Measurements from ENCODE around the gene ZNF19. TPM values are rescaled to one million over a fixed set of nuclear protein-coding genes. Genes with fewer than 3 reads are reported as not detected.
A peak's percentile ranks its signal among the peaks of the same experiment; 100 is the strongest.

The ZNF19 gene
- total and polyA plus RNA-seq, 4 donors = 0.73 to 2.7 (median 1.9) TPM

DNA sequence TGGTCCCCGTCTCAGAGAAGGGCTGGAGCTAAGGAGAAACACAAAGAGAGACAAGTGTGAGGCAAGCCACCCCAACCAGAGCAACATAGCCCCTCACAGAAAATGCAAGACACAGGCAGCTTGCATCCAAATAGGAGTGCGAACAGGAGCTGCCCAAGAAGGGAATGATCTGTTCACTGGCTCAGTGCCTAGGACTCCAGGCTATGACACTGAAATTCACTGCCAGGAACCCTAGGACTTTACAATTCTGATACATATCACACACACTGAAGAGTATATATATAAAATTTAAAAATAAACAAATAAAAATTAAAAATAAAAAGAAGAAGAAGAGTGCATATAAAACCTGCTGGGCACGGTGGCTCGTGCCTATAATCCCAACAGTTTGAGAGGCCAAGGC lies 32.3 kb downstream of the ZNF19 start:
- WGBS = 98% methylated on average over 4 of the region's 4 CpGs
- TF ChIP-seq JUND (IDR thresholded peaks at IDR 0.05) (no peak), TAF1 (conservative IDR thresholded peaks at IDR 0.05) (no peak), HNF4A (conservative IDR thresholded peaks at IDR 0.05) (no peak), NR2F2 (IDR thresholded peaks at IDR 0.05) (no peak), RAD21 (IDR thresholded peaks at IDR 0.05) (no peak), SP1 (IDR thresholded peaks at IDR 0.05) (no peak), EGR1 (IDR thresholded peaks at IDR 0.05; ENCODE audit: low read depth in 2 of 2) (no peak), YY1 (IDR thresholded peaks at IDR 0.05) (no peak)
- TF ChIP-seq, protein P1, sequence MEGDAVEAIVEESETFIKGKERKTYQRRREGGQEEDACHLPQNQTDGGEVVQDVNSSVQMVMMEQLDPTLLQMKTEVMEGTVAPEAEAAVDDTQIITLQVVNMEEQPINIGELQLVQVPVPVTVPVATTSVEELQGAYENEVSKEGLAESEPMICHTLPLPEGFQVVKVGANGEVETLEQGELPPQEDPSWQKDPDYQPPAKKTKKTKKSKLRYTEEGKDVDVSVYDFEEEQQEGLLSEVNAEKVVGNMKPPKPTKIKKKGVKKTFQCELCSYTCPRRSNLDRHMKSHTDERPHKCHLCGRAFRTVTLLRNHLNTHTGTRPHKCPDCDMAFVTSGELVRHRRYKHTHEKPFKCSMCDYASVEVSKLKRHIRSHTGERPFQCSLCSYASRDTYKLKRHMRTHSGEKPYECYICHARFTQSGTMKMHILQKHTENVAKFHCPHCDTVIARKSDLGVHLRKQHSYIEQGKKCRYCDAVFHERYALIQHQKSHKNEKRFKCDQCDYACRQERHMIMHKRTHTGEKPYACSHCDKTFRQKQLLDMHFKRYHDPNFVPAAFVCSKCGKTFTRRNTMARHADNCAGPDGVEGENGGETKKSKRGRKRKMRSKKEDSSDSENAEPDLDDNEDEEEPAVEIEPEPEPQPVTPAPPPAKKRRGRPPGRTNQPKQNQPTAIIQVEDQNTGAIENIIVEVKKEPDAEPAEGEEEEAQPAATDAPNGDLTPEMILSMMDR (IDR thresholded peaks at IDR 0.05; ENCODE audit: low read depth, low read length, missing input control) = no peak
- TF ChIP-seq, protein P2, sequence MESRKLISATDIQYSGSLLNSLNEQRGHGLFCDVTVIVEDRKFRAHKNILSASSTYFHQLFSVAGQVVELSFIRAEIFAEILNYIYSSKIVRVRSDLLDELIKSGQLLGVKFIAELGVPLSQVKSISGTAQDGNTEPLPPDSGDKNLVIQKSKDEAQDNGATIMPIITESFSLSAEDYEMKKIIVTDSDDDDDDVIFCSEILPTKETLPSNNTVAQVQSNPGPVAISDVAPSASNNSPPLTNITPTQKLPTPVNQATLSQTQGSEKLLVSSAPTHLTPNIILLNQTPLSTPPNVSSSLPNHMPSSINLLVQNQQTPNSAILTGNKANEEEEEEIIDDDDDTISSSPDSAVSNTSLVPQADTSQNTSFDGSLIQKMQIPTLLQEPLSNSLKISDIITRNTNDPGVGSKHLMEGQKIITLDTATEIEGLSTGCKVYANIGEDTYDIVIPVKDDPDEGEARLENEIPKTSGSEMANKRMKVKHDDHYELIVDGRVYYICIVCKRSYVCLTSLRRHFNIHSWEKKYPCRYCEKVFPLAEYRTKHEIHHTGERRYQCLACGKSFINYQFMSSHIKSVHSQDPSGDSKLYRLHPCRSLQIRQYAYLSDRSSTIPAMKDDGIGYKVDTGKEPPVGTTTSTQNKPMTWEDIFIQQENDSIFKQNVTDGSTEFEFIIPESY (IDR thresholded peaks at IDR 0.05) = no peak
- TF ChIP-seq, protein P3, sequence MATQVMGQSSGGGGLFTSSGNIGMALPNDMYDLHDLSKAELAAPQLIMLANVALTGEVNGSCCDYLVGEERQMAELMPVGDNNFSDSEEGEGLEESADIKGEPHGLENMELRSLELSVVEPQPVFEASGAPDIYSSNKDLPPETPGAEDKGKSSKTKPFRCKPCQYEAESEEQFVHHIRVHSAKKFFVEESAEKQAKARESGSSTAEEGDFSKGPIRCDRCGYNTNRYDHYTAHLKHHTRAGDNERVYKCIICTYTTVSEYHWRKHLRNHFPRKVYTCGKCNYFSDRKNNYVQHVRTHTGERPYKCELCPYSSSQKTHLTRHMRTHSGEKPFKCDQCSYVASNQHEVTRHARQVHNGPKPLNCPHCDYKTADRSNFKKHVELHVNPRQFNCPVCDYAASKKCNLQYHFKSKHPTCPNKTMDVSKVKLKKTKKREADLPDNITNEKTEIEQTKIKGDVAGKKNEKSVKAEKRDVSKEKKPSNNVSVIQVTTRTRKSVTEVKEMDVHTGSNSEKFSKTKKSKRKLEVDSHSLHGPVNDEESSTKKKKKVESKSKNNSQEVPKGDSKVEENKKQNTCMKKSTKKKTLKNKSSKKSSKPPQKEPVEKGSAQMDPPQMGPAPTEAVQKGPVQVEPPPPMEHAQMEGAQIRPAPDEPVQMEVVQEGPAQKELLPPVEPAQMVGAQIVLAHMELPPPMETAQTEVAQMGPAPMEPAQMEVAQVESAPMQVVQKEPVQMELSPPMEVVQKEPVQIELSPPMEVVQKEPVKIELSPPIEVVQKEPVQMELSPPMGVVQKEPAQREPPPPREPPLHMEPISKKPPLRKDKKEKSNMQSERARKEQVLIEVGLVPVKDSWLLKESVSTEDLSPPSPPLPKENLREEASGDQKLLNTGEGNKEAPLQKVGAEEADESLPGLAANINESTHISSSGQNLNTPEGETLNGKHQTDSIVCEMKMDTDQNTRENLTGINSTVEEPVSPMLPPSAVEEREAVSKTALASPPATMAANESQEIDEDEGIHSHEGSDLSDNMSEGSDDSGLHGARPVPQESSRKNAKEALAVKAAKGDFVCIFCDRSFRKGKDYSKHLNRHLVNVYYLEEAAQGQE (IDR thresholded peaks at IDR 0.05) = no peak
- TF ChIP-seq, protein P4, sequence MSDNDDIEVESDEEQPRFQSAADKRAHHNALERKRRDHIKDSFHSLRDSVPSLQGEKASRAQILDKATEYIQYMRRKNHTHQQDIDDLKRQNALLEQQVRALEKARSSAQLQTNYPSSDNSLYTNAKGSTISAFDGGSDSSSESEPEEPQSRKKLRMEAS (IDR thresholded peaks at IDR 0.05) = no peak

DNA sequence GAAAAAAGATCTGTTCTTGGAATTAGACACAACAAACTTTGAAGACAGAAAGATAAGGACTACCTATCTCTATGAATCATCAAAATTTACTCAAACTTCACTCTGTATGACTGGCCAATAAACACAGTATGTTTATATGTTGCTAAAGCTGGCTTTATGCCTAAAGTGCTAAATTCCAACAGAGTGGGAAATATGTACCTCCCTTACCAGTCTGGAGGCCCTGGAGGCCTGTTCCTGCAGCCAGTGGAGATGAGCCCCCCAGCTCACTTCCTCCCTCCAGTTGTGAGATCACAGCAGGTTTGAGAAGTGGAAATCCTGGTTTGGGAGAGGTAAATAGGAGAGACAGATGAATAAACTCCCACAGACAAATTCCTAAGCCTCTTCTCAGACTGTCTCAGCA lies 36.1 kb downstream of the ZNF19 start:
- H3K9me3 ChIP-seq (ENCODE audit: control insufficient read depth in 4 of 4, low read length in 3 of 4) = peaks cover 33 to 62% (median 48%) of the 10 kb centered on the region in 4 donors
- TF ChIP-seq SP1 (IDR thresholded peaks at IDR 0.05) = no peak
- no peak for TF ChIP-seq HNF4G (IDR thresholded peaks at IDR 0.05)
- TF ChIP-seq, protein P5, sequence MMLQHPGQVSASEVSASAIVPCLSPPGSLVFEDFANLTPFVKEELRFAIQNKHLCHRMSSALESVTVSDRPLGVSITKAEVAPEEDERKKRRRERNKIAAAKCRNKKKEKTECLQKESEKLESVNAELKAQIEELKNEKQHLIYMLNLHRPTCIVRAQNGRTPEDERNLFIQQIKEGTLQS (IDR thresholded peaks at IDR 0.05) = no peak
- no peak for TF ChIP-seq NR2F2 (IDR thresholded peaks at IDR 0.05)
- TF ChIP-seq FOXA2 (IDR thresholded peaks at IDR 0.05) = no peak
- no peaks in the 10 kb centered on the region for H3K4me1 ChIP-seq (ENCODE audit: control insufficient read depth in 4 of 4, insufficient read depth in 4 of 4, low read length in 3 of 4)
- no peak for DNase-seq (ENCODE audit: low spot score)
- no peak overlapping the region for H3K9ac ChIP-seq (ENCODE audit: low read depth in 1 of 2, low read length in 2 of 2)
- peaks cover 16 to 79% (median 70%) of the 10 kb centered on the region in 4 donors for H3K36me3 ChIP-seq (ENCODE audit: control insufficient read depth in 4 of 4, insufficient read depth in 3 of 4, low read depth in 1 of 4, low read length in 3 of 4)
- peak overlapping the region in 2 of 3 donors; percentile 18 to 27 for H3K4me3 ChIP-seq (ENCODE audit: low read depth in 1 of 3, low read length in 3 of 3)
- no peak overlapping the region for H3K27ac ChIP-seq (ENCODE audit: low read depth in 1 of 2, low read length in 2 of 2)
- H3K27me3 ChIP-seq (ENCODE audit: control insufficient read depth in 4 of 4, insufficient read depth in 4 of 4, low read length in 3 of 4) = no peaks in the 10 kb centered on the region

More for the DNA sequence above, 32.3 kb downstream of the ZNF19 start:
- Histone ChIP-seq H3K27me3 (ENCODE audit: control insufficient read depth in 4 of 4, insufficient read depth in 4 of 4, low read length in 3 of 4) (no peaks in the 10 kb centered on the region), H3K4me1 (ENCODE audit: control insufficient read depth in 4 of 4, insufficient read depth in 4 of 4, low read length in 3 of 4) (peaks cover 0 to 8% (median 5%) of the 10 kb centered on the region in 4 donors), H3K4me3 (ENCODE audit: low read depth in 1 of 3, low read length in 3 of 3) (no peak overlapping the region), H3K36me3 (ENCODE audit: control insufficient read depth in 4 of 4, insufficient read depth in 3 of 4, low read depth in 1 of 4, low read length in 3 of 4) (peaks cover 10 to 41% (median 33%) of the 10 kb centered on the region in 4 donors), H3K27ac (ENCODE audit: low read depth in 1 of 2, low read length in 2 of 2) (no peak overlapping the region), H3K9ac (ENCODE audit: low read depth in 1 of 2, low read length in 2 of 2) (no peak overlapping the region), H3K9me3 (ENCODE audit: control insufficient read depth in 4 of 4, low read length in 3 of 4) (peaks cover 10 to 24% (median 19%) of the 10 kb centered on the region in 4 donors)
- DNase-seq (ENCODE audit: low spot score) = no peak

All from liver (tissue), 9 donors.